Ramos (cell line): Measurements from ENCODE around the gene LRP2BP.

ENCODE experiments used
- in situ Hi-C: fragments of 300-500 bp; cut with MboI; formaldehyde crosslinking; loops from one replicate; pipeline ENCODE4 v1.14.3; 2022; ENCODE audit warnings: low sequenced_read_pairs; ENCODE audit not compliant: unreplicated experiment

Gene LRP2BP

GRCh38 chr4:185395956-185396723, 416 bp upstream of the LRP2BP start:
- in situ Hi-C loops = no loop called here

DNA sequence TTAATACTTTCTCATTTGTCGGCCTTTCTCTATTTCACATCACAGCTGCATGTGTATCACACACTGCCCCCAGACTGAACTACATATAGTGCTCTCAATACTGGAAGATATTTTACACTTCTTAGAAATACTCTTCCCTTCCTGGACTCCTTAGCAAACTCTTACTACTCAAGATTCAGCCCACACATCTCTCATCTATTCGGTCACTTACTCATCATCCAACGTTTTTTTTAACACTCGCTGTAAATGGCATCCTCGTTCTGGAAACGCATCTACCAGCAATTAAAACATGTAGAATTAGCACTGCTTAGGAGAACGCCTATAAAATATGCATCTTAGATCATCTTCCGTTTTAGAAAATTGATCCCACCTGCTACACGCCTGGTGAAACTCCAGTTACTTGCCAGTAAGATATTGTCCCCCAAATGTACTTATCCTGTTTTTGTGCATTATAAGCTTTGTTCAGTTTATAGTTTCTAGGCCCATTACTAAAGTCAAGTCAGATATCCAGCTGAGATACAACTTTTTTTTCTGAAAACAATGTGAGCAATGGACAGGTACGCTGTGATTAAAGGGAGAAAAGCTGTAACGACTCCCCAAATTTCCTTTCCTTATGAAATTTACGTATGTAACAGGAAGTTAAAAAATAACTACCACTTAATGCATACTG, 1.0 kb downstream of the LRP2BP start:
- in situ Hi-C loops = no loop called here

GRCh38 chr4:185392156-185392555, 3.6 kb downstream of the LRP2BP start:
- in situ Hi-C loops = no loop called here

DNA sequence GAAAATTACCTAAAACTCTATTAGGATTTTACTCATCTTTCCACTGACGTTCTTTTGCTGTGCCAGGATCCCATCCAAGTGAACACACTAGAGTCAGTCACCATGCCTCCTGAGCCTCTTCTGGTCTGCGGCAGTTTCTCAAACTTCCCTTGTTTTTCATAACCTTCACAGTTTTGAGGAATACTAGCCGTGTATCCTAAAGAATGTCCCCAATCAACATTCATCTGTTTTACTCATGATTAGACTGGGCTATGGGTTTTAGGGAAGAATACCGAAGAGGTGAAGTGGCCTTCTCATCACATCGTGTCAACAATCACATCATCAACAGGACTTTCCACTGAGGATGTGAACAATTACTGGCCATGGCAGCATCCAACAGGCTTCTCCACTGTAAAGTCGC, 4.8 kb downstream of the LRP2BP start:
- in situ Hi-C loops = no loop called here

GRCh38 chr4:185387957-185388356, 7.8 kb downstream of the LRP2BP start:
- in situ Hi-C loops = no loop called here

DNA sequence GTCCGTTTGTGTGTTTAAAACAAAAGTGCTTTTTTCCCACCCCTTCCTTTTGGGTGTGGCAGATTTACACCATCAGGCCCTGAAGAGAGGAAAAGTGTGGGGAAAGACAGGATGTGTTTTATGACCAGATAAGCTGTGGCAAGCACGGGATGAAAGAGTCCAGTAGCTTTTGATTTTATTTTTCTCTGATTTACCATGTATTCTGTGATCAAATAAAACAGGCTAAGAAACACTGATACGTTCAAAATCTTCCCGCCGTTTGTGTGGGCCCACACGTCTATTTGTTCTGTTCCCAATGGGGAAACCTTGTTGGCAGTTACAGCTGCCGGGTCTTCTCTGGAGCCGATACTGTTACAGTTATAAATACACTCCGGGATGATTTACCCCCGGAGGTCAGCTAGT, 10.8 kb downstream of the LRP2BP start:
- in situ Hi-C loops = no loop called here

DNA sequence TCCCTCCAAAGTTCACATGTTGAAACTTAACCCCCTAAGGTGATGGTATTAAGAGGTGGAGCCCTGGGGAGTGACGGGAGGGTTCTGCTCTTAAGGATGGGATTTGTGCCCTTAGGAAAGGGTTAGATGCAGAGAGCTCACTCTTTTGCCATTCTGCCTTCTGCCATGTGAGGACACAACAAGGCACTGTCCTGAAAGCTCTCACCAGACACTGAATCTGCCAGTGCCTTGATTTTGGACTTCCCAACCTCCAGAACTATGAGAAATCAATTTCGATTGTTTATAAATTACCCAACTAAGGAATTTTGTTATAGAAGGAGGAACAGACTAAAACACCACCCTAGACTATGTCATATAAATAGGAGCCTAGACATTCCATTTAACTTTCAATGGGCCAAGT, 11.7 kb downstream of the LRP2BP start:
- in situ Hi-C loops = no loop called here

DNA sequence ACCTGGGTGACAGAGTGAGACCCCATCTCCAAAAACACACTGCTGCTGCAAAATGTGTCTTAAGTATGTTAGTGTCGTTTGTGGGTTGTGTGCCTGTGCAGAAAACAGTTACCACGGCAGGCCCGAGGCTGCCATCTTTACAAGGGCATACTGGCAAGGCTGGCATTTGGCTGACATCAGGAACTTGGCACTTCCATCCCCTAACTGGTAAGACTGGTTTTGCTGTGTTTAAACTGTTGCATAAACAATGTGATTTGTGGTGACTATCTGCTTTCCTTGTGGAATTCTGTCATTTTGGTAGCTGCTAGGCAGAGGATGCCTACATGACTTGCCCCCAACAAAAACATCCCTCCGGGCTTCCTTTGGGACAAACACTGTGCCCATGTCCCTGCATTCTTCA, 12.3 kb downstream of the LRP2BP start:
- in situ Hi-C loops = no loop called here

DNA sequence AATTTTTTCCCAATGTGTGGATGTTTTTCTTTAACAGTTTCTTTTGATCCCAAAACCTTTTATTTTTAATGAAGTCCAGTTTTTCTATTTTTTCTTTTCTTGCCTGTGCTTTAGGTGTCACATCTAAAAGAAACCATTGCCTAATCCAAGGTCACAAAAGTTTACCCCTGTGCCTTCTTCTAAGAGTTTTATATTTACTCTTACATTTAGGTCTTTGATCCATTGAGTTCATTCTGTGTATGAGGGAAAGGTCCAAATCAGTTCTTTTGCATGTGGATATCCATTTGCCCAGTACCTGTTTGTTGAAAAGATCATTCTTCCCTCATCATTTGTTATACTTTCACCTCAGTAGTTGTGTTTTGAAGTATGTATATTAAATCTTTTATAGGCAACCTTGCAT, 13.0 kb downstream of the LRP2BP start:
- in situ Hi-C loops = no loop called here

DNA sequence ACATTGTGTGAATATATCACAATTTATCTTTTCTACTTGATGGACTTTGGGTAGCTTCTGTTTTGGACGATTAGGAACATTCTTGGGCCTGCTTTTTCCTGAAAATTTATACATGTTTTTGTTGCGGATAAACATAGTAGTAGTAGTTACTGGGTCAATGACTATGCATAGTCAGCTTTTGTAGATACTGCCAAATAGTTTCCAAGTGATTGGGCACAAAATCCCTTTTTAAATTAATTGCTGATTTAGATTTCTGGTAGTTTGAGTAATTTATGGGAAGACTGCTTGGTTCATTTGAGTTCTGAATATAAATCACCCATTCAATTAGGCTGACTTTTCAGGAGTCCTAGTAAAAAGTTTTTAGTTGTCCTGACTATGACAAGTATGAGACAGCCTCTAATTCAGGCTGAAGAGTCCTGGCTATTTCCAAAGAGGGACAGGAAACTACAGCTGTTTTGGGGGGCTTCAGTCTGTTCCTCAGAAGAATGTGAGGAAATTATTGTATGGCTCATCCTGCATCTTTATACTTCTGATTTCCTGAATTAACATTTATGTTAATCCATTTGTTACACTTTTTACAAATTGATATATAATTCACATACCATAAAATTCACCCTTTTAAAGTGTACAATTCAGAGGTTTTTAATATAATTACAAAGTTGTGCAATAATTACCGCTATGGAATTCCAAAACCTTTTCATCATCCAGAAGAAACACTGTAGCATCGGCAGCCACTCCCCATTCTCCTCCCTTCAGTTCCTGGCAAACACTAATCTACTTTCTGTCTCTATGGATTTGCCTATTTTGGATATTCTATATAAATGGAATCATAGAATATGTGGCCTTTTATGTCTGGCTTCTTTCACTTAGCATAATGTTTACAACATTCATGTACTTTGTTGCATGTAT, 14.2 kb downstream of the LRP2BP start:
- in situ Hi-C loops = no loop called here

GRCh38 chr4:185380320-185380719, 15.4 kb downstream of the LRP2BP start:
- in situ Hi-C loops = no loop called here

- in situ Hi-C loops = no loop called here
Observed at GRCh38 chr4:185379326-185380295, 16.1 kb downstream of the LRP2BP start.

DNA sequence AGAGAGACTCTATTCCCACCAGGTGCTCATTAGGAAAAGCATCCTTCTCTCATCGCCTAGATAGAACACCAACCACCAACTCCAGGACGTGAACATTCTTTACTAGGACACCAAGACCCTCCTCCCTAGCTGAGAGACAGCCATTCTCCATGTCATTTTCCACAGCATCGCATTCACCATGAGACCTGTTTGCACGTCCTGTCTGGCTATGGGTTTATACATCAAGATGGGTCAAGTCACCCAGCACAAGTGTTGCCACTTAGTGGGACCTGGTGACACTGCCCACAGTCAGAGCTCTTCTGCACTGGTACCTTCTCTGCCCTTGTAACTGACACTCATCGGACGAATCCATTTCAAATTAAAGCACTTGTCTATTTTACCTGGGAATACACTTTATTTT, 17.5 kb downstream of the LRP2BP start:
- in situ Hi-C loops = no loop called here

DNA sequence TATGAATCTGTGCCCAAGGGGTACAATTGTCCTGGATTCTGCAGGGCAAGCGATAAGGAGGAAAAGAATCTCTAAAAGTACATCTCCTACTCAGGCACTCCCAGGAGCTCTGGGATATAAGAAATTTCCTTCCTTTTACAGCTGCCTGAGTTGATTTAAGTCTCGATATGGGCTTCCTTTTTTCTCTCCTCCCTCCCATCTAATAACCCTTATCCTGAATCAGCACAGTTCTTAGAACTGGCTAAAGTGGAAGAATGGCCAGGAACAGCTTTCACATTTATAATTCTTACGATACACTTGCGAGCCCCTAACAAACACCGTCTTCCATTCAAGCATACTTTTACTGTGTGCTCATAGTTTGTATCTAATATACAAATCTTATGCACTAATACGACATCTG, 21.2 kb downstream of the LRP2BP start:
- in situ Hi-C loops = loop anchor here (25.0 kb wide), 1 partner anchor 663 kb away; no protein-coding TSS in a partner anchor

DNA sequence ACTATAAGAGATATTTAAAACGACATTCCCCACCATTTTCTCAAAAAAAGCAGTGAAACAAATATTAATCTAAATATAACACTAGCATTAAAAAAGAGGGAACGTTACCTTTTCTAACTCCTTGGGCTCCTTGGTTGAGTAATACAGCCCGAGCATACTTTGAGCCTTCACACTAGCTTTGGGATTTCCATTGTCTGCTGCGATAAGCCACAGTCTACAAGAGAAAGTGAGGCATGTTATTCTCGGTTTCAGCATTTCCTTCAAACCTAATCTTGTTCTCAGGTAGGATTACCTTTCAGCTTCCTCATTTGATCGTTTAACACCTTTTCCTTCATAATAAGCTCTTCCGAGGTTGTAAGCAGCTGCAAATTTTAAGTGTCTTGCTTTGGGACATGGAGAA, 21.7 kb downstream of the LRP2BP start:
- in situ Hi-C loops = loop anchor here (25.0 kb wide), 1 partner anchor 663 kb away; no protein-coding TSS in a partner anchor

- in situ Hi-C loops = loop anchor here (25.0 kb wide), 1 partner anchor 666 kb away; no protein-coding TSS in a partner anchor
Observed at GRCh38 chr4:185371702-185372101, 24.0 kb downstream of the LRP2BP start.

- in situ Hi-C loops = loop anchor here (25.0 kb wide), 1 partner anchor 667 kb away; no protein-coding TSS in a partner anchor
Observed at GRCh38 chr4:185370268-185370949, 25.3 kb downstream of the LRP2BP start.

DNA sequence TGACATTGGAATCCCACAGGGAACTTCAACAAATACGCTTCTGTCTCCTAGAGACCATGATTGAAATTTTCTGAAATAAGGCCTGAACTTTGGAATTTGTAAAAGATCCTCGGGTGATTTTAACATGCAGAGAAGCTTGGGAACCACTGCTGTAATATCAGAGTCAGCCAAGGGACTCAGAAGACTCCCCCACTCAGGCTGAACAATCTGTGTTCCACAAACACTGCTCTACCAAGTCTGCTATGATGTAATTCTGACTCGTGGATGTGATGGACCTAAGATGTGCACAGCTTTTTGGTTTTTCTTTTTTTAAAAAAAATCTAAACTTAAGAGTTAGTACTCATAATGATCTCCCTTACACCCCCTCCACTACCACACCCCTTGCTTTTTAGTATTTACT, 26.0 kb downstream of the LRP2BP start:
- in situ Hi-C loops = loop anchor here (25.0 kb wide), 1 partner anchor 668 kb away; no protein-coding TSS in a partner anchor

GRCh38 chr4:185364886-185365285, 30.8 kb downstream of the LRP2BP start:
- in situ Hi-C loops = loop anchor here (25.0 kb wide), 1 partner anchor 672 kb away; no protein-coding TSS in a partner anchor
